ELR (cell line): Measurements from ENCODE around the gene RNASE4.
A peak's percentile ranks its signal among the peaks of the same experiment; 100 is the strongest.
"Not testable (repeated sequence)": the region's sequence is repeated elsewhere in the genome, so short reads cannot be mapped to it uniquely, and the experiment has no call there.

ENCODE experiments used
- DNase-seq: peaks from one replicate; pipeline ENCODE4 v3.0.0-alpha.2; 2015; ENCODE audit warnings: low read depth

The RNASE4 gene

DNA sequence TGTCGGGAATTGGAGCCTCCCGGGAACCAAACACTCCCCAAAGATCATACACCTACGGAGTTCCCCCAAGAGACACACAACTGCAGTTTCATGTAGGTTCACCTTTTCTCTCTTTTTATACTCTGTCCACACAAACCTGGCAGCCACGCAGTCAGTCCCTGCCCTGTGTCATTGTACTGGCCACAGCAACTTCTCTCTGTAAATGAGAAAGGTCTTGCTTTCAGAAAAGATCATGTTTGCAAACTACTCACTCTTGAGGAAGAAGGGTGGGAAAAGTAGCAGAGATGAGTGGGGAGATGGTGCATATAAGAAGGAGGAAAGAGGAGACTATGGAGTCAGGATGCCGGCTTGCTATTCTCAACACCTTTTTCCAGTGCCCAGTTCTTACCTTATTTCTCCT, 14.6 kb downstream of the RNASE4 start:
- DNase-seq: no peak

DNA sequence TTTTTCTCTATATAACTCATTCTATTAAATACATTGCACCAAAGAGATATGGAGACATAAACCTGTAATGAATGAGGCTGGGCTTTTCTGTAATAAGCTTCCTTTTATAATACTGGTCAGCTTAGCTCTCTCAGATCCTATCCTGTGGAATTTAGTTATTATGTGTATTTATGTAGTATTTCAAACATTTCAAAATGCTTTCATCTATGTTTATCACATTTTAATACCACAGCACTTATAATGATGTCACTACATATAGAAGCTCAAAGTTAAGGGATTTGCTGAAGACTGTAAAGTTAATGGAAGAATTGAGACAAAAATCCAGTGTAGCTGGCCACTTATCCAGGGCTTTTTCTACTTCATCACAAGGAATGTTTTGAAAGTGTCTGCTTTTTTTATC, 15.6 kb downstream of the RNASE4 start:
- DNase-seq: no peak

DNA sequence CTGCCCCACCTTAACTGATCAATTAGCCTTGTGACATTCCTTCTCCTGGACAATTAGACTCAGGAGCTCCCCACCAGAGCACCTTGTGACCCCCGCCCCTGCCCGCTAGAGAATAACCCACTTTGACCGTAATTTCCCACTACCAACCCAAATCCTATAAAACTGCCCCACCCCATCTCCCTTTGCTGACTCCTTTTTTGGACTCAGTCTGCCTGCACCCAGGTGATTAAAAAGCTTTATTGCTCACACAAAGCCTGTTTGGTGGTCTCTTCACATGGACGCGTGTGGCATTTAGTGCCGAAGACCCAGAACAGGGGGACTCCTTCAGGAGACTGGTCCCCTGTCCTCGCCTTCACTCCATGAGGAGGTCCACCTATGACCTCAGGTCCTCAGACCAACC, 16.6 kb downstream of the RNASE4 start:
- DNase-seq: not testable (repeated sequence)

- no peak for DNase-seq
Measured at GRCh38 chr14:20706657-20707355, 22.4 kb downstream of the RNASE4 start.

DNA sequence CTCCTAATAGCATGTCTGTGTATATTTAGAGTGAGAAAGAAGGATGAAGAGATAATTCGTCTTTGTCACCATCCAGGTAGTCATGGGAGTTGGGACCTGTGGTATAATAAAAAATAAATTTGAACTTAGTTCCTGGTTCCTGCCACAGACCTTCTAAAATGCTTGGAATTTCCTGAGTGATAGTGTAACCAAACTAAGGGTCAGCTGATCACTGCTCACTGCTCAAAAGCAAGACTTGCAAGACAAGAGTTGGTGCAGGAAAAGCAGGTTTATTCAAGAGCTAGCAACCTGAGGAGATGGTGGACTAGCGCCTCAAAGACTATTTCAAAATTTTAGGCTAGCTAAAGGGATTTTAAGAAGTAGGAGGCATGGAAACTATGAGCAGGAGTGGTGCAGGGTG, 23.3 kb downstream of the RNASE4 start:
- no peak for DNase-seq

GRCh38 chr14:20711261-20711660, 26.9 kb downstream of the RNASE4 start:
- no peak for DNase-seq

DNA sequence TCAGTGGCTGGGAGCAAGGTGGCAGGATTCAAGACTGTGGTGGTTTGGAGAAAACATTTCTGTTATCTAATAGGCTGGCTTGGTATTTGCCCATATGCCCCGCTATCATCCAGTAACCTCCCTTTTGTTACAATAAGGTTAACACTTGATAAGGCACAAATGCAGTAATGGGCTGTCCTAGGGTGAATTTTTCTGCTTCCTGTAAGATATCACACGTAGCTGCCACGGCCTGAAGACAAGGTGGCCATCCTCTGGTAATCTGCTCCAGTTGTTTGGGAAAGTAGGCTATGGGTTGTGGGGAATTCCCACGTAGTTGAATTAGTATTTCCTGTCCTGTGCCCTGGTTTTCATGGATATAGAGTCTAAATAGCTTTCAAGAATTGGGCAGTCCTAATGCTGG, 27.3 kb downstream of the RNASE4 start:
- DNase-seq: no peak

GRCh38 chr14:20712904-20713303, 28.5 kb downstream of the RNASE4 start:
- no peak for DNase-seq

DNA sequence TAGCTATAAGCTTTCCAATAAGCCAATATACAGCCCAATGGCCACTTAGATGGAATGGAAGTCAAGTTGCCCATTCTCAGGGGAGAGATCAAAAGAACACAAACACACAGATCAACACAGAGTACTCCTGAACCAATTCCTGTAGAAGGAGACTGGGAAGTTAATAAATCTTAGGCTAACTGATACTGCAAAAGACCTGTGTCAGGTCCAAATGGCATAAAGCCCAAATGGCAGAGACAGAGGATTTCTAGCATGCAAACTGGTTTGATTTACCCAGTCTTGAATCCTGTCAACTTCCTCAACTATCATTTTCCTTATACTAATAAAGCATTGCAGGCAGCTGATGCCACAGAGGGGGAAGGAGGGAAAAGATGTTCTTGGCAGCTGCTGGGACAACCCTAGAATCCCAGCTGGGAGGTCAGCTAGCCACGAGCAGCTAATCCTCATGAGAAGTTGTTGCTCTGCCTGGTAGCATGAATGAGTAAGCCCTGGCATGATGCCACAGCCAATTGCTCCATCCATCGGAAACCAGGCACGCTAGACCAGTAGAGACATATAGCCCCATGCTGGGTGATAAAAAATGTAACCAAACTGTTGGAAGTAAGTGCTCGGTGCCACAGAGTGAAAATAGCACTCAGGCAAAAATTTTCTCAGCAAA, 30.4 kb downstream of the RNASE4 start:
- no peak for DNase-seq

- no peak for DNase-seq
Measured at GRCh38 chr14:20719777-20720176, 35.4 kb downstream of the RNASE4 start.

DNA sequence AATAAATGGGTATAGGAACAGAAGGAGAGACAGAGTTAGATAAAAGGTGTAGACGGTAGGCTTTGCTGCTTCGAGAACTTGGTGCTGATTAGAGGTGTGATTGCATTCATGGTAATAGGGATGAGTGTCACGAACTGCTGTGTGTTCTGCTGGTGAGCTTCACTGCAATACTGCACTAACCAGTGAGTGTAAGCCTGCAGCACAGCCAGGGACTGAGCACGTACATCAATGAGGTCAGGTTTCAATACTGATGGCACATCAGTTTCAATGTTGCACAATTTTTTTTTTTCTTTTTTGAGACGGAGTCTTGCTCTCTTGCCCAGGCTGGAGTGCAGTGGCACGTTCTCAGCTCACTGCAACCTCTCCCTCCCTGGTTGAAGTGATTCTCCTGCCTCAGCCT, 36.4 kb downstream of the RNASE4 start:
- no peak for DNase-seq

GRCh38 chr14:20722016-20722415, 37.7 kb downstream of the RNASE4 start:
- no peak for DNase-seq

DNA sequence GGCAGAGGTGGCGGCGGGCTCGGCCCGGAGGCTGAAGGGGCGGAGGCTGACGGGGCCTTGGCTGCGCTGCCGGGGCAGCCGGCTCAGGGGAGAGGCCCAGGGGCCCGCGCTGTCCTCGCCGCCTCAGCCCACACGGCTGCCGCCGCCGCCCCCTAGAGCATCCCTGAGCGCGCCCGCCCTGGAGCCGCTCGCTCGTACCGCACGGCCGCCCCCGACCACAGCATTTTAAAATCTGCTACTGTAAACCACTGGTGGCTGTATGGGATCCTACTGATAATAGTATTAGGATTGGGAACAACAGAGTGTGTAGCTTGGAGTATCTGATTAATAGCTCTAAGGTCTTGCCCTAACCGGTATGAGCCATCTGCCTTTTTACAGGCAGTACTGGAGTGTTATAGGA, 39.1 kb downstream of the RNASE4 start:
- DNase-seq: no peak

GRCh38 chr14:20726121-20726520, 41.8 kb downstream of the RNASE4 start:
- DNase-seq: not testable (repeated sequence)

GRCh38 chr14:20726531-20726930, 42.2 kb downstream of the RNASE4 start:
- DNase-seq: no peak

- no peak for DNase-seq
Measured at GRCh38 chr14:20730891-20731290, 46.5 kb downstream of the RNASE4 start.

- DNase-seq: no peak
Measured at GRCh38 chr14:20732477-20732876, 48.1 kb downstream of the RNASE4 start.

- DNase-seq: no peak
Measured at GRCh38 chr14:20732979-20733635, 48.7 kb downstream of the RNASE4 start.

GRCh38 chr14:20733684-20734429, 49.5 kb downstream of the RNASE4 start:
- peak; percentile 12 for DNase-seq

DNA sequence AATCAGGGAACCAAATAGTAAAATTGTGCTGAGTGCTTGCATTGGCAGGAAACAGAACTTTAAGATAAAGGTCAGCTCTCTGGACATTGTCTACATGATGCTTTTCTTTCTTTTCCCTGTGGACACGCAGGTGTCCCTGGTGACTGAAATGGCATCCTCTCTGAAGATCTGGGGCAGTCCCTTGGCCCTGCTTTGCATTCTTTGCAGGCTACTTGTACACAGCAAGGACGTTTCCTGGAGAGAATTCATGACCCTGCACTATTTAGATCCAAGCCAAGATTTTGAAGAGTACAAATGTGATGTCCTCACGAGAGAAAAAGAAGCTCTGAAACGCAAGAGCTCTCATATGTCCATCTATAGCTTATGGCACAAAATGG, 50.1 kb downstream of the RNASE4 start:
- DNase-seq: no peak

DNA sequence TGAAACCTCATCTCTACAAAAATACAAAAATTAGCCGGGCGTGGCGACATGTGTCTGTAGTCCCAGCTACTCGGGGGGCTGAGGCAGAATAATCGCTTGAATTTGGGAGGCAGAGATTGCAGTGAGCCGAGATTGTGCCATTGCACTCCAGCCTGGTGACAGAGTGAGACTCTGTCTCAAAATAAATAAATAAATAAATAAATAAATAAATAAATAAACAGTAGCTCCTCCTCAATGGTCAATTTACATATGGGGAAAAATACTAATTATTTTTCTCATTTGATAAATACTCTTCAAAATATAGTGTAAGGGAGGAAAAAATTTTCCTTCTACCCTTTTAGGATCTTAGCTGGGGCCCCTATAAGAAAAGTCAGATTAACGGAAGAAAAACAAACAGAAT, 53.9 kb downstream of the RNASE4 start:
- not testable (repeated sequence) for DNase-seq

- no peak for DNase-seq
Measured at GRCh38 chr14:20742132-20742531, 57.8 kb downstream of the RNASE4 start.

GRCh38 chr14:20743556-20743955, 59.2 kb downstream of the RNASE4 start:
- no peak for DNase-seq
